ENCODE results near the gene MLYCD. TPM values are rescaled to one million over a fixed set of nuclear protein-coding genes. Genes with fewer than 3 reads are reported as not detected.

Gene MLYCD
- polyA plus RNA-seq, 1 experiment: 2.6 TPM

DNA sequence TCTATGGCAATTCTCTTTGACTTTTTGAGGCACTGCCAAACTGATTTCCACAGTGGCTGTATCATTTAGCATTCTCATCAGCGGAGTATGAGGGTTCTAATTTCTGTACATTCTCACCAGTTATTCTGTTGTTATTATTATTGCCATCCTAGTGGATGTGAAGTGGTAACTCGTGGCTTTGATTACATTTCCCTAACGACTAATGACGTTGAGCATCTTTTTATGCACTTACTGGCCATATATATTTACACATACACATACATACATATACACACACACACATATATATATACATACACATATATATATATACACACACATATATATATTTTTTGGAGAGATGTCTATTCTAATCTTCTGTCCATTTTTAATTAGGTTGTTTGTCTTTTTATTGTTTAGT lies 3.7 kb upstream of the MLYCD start:
- POLR2A ChIA-PET: interaction anchor here (0.7 kb wide), 1 partner anchor 1257 kb away, joined by 32 read pairs; no protein-coding TSS in a partner anchor
- DNase-seq (ENCODE audit: low read depth): no peak
- Histone ChIP-seq H3K27me3 (ENCODE audit: control insufficient read depth, insufficient read depth, low read length) (no peaks in the 10 kb centered on the region; the same call in 1 of the 2 replicates), H3K36me3 (ENCODE audit: control insufficient read depth, insufficient read depth, low read length) (no peaks in the 10 kb centered on the region), H3K4me3 (ENCODE audit: low read depth, low read length) (no peak overlapping the region)
- CTCF ChIA-PET: no interaction called here
- TF ChIP-seq, protein P1, sequence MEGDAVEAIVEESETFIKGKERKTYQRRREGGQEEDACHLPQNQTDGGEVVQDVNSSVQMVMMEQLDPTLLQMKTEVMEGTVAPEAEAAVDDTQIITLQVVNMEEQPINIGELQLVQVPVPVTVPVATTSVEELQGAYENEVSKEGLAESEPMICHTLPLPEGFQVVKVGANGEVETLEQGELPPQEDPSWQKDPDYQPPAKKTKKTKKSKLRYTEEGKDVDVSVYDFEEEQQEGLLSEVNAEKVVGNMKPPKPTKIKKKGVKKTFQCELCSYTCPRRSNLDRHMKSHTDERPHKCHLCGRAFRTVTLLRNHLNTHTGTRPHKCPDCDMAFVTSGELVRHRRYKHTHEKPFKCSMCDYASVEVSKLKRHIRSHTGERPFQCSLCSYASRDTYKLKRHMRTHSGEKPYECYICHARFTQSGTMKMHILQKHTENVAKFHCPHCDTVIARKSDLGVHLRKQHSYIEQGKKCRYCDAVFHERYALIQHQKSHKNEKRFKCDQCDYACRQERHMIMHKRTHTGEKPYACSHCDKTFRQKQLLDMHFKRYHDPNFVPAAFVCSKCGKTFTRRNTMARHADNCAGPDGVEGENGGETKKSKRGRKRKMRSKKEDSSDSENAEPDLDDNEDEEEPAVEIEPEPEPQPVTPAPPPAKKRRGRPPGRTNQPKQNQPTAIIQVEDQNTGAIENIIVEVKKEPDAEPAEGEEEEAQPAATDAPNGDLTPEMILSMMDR (IDR thresholded peaks at IDR 0.05; ENCODE audit: insufficient read depth, low read depth, low read length): no peak

DNA sequence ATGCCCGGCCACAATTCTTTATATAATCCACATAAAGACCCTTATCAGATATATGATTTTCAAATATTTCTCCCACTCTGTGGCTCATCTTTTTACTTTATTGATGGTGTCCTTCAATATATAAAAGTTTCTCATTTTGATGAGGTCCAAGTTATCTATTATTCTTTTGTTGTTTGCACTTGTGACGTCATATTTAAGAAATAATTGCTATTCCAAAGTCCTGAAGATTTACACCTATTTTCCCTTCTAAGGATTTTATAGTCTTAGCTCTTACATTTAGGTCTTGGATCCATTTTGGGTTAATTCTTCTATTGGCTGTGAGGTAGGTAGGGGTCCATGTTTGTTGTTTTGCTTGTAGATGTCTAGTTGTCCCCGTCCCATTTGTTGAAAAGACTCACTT lies 3.0 kb upstream of the MLYCD start:
- DNase-seq (ENCODE audit: low read depth): no peak
- POLR2A ChIA-PET: interaction anchor here (0.7 kb wide), 1 partner anchor 1258 kb away, joined by 32 read pairs; no protein-coding TSS in a partner anchor
- Histone ChIP-seq H3K4me3 (ENCODE audit: low read depth, low read length) (no peak overlapping the region), H3K36me3 (ENCODE audit: control insufficient read depth, insufficient read depth, low read length) (no peaks in the 10 kb centered on the region), H3K27me3 (ENCODE audit: control insufficient read depth, insufficient read depth, low read length) (no peaks in the 10 kb centered on the region; the same call in 1 of the 2 replicates)
- CTCF ChIA-PET: no interaction called here
- TF ChIP-seq, protein P1 (IDR thresholded peaks at IDR 0.05; ENCODE audit: insufficient read depth, low read depth, low read length): no peak

DNA sequence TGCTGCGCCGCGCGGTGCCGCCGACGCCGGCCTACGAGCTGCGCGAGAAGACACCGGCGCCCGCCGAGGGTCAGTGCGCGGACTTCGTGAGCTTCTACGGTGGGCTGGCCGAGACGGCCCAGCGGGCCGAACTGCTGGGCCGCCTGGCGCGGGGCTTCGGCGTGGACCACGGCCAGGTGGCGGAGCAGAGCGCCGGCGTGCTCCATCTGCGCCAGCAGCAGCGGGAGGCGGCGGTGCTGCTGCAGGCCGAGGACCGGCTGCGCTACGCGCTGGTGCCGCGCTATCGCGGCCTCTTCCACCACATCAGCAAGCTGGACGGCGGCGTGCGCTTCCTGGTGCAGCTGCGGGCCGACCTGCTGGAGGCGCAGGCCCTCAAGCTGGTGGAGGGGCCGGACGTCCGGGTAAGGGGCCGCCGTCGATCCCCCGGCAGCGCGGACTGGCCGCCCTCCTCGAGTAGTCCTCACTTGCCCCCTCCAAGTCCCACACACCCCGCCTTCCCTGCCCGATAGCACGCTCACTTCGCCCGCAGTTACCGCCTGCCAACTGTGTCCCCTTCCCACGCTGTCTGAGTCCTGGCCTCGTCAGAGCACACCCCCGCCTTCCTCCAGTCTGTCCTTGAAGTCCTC lies 470 bp downstream of the MLYCD start:
- TF ChIP-seq, protein P1 (IDR thresholded peaks at IDR 0.05; ENCODE audit: insufficient read depth, low read depth, low read length): 0 out of 2 replicates have a peak, but pooled peaks have one; percentile 8

DNA sequence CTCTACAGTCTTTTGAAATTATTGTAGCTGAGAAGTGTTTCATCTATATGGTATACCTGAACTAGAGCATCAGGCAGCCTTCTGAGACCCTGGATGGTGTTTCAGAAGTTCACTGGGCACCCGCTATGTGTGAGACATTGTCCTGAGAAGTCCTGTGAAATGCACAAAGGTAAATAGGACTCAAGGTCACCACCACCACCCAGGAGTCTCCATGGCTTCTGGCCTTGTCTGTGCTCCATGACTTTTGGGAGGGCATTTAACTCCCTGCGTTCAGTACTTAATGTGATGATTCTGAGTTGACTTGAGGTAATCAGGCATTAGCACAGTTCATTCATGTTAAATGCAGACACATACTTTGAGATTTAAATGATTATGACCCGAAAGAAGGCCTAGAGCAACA lies 1.1 kb downstream of the MLYCD start:
- TF ChIP-seq, protein P1 (IDR thresholded peaks at IDR 0.05; ENCODE audit: insufficient read depth, low read depth, low read length): no peak
- ChIA-PET CTCF (interaction anchor here (0.8 to 1.9 kb wide), 4 partner anchors 26 to 73 kb away, joined by 3 to 5 read pairs (median 4); no protein-coding TSS in a partner anchor), POLR2A (no interaction called here)
- Histone ChIP-seq H3K27me3 (ENCODE audit: control insufficient read depth, insufficient read depth, low read length) (no peaks in the 10 kb centered on the region; the same call in 1 of the 2 replicates), H3K36me3 (ENCODE audit: control insufficient read depth, insufficient read depth, low read length) (no peaks in the 10 kb centered on the region), H3K4me3 (ENCODE audit: low read depth, low read length) (peak overlapping the region; percentile 46)
- no peak for DNase-seq (ENCODE audit: low read depth)

More for the DNA sequence above, 470 bp downstream of the MLYCD start:
- Histone ChIP-seq H3K4me3 (ENCODE audit: low read depth, low read length) (peak overlapping the region; percentile 46), H3K36me3 (ENCODE audit: control insufficient read depth, insufficient read depth, low read length) (no peaks in the 10 kb centered on the region), H3K27me3 (ENCODE audit: control insufficient read depth, insufficient read depth, low read length) (no peaks in the 10 kb centered on the region; the same call in 1 of the 2 replicates)
- ChIA-PET POLR2A (no interaction called here), CTCF (interaction anchor here (0.5 to 1.9 kb wide), 5 partner anchors 18 to 73 kb away, joined by 3 to 5 read pairs (median 3); no protein-coding TSS in a partner anchor)
- no peak for DNase-seq (ENCODE audit: low read depth)

DNA sequence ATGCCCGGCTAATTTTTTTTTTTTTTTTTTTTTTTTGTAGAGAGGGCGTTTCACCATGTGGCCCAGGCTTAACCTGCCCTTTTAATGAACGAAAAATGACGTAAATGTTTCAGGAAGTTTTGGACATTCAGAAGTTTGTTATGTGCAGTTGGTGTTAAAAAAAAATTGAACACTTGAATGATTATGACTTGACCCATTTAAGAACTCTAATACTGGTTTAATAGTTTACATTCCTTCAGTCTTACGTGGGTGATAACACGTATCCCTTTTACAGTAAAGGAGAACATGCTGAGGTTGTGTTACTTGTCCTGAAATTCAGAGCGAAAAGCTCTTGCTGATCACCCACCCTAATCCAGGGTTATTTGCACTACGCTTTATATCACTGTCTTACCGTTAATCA lies 1.7 kb downstream of the MLYCD start:
- H3K27me3 ChIP-seq (ENCODE audit: control insufficient read depth, insufficient read depth, low read length): no peaks in the 10 kb centered on the region; the same call in 1 of the 2 replicates
- ChIA-PET POLR2A (no interaction called here), CTCF (interaction anchor here (0.8 to 1.3 kb wide), 5 partner anchors 24 to 84 kb away, joined by 3 to 4 read pairs (median 3); no protein-coding TSS in a partner anchor)
- TF ChIP-seq, protein P1 (IDR thresholded peaks at IDR 0.05; ENCODE audit: insufficient read depth, low read depth, low read length): no peak
- no peak for DNase-seq (ENCODE audit: low read depth)
- no peaks in the 10 kb centered on the region for H3K36me3 ChIP-seq (ENCODE audit: control insufficient read depth, insufficient read depth, low read length)
- no peak overlapping the region for H3K4me3 ChIP-seq (ENCODE audit: low read depth, low read length)

Measured in BJ (cell line).